Panc1 (cell line): ENCODE data around the gene IRF8. TPM values are rescaled to one million over a fixed set of nuclear protein-coding genes. Genes with fewer than 3 reads are reported as not detected.

Experiments used
- ATAC-seq: fragments of 200-7000 bp; cut with Tn5 transposase; 2 replicates; pipeline ENCODE4 v1.9.1; 2020; ENCODE audit warnings: mild to moderate bottlenecking, moderate library complexity
- BruUV-seq: library from RNA; stranded (reverse); fragments of 400-500 nt; replicated peaks from 2 replicates; lab custom pipeline; 2021; lab: Mats Ljungman, UMichigan
- CTCF ChIA-PET: fragments of 300-600 bp; sonication (Branson Sonifier 250); formaldehyde crosslinking; loops from one replicate; lab custom pipeline; 2022; ENCODE audit warnings: antibody characterized with exemption; lab: Charles Lee
- POLR2A ChIA-PET: fragments of 300-600 bp; sonication (Branson Sonifier 250); formaldehyde crosslinking; loops from one replicate; lab custom pipeline; 2022; ENCODE audit warnings: antibody characterized with exemption; lab: Charles Lee
- DNase-seq: peaks from one replicate; pipeline ENCODE4 v3.0.0-alpha.2; 2010; ENCODE audit warnings: low read depth, low spot score
- H3K27ac ChIP-seq: 2 replicates; pipeline ENCODE4 v1.5.1; 2011; ENCODE audit warnings: mild to moderate bottlenecking, low read length, inconsistent platforms
- H3K27me3 ChIP-seq: fragments of 200-500 bp; sonication (Bioruptor generic); 2 replicates; pipeline ENCODE4 v1.6.0; 2014; ENCODE audit warnings: low read length, inconsistent platforms; ENCODE audit not compliant: control insufficient read depth, insufficient read depth
- H3K36me3 ChIP-seq: fragments of 200-500 bp; sonication (Bioruptor generic); 2 replicates; pipeline ENCODE4 v1.5.1; 2014; ENCODE audit warnings: inconsistent platforms, mild to moderate bottlenecking, low read length, moderate library complexity; ENCODE audit not compliant: control insufficient read depth, insufficient read depth
- H3K4me1 ChIP-seq: 2 replicates; pipeline ENCODE4 v1.5.1; 2011; ENCODE audit warnings: inconsistent platforms, mild to moderate bottlenecking, low read length, moderate library complexity; ENCODE audit not compliant: control insufficient read depth, insufficient read depth
- H3K4me3 ChIP-seq, 2 experiments: 2 replicates each; pipeline ENCODE4 v1.5.1; 2011 to 2012; ENCODE audit warnings: low read depth in 2 of 2, low read length in 2 of 2, mild to moderate bottlenecking in 2 of 2, inconsistent platforms in 1 of 2, moderate library complexity in 1 of 2
- H3K9me3 ChIP-seq: fragments of 200-500 bp; sonication (Bioruptor generic); 2 replicates; pipeline ENCODE4 v1.5.1; 2014; ENCODE audit warnings: low read depth, mild to moderate bottlenecking, inconsistent platforms, low read length, moderate library complexity; ENCODE audit not compliant: control insufficient read depth, insufficient read depth
- CTCF ChIP-seq: fragments of 450-650 bp; IDR thresholded peaks from 2 replicates; pipeline ENCODE4 v1.5.1; 2017; ENCODE audit warnings: mild to moderate bottlenecking
- POLR2AphosphoS5 ChIP-seq: IDR thresholded peaks from 2 replicates; pipeline ENCODE4 v1.6.1; 2012; ENCODE audit warnings: mild to moderate bottlenecking, low read depth, low read length, moderate library complexity
- REST ChIP-seq, 2 experiments: IDR thresholded peaks; 2 replicates each; pipeline ENCODE4 v1.6.1; 2011 to 2012; ENCODE audit warnings: low read depth in 2 of 2, control low read depth in 1 of 2, low read length in 1 of 2, mild to moderate bottlenecking in 1 of 2, moderate library complexity in 1 of 2; ENCODE audit not compliant: insufficient read depth in 1 of 2
- SIN3A ChIP-seq: IDR thresholded peaks from 2 replicates; pipeline ENCODE4 v1.6.1; 2012; ENCODE audit warnings: low read depth, mild to moderate bottlenecking, low read length, moderate library complexity, borderline replicate concordance; ENCODE audit not compliant: insufficient read depth
- TCF7L2 ChIP-seq: IDR thresholded peaks from 2 replicates; pipeline ENCODE4 v1.6.1; 2011; ENCODE audit warnings: mild to moderate bottlenecking, low read depth, low read length, inconsistent platforms
- in situ Hi-C: cut with HindIII; loops from 2 replicates; pipeline ENCODE4 v1.10.0; 2016; ENCODE audit warnings: low sequenced_read_pairs, low pct_unique_long_range_greater_than_20kb
- intact Hi-C: fragments of 100-400 bp; cut with micrococcal nuclease; formaldehyde crosslinking; loops from one replicate; pipeline ENCODE4 v1.10.0; 2022; ENCODE audit not compliant: unreplicated experiment
- total RNA-seq: library from RNA; stranded (reverse); gene quantifications from one replicate; pipeline ENCODE4 v1.2.1, GENCODE V29; 2021; ENCODE audit not compliant: unreplicated experiment

IRF8 gene
- total RNA-seq, 1 experiment from 2014 or later = 0.62 TPM

- CTCF ChIA-PET = no interaction called here
- DNase-seq (no peak), ATAC-seq (no peak)
- POLR2A ChIA-PET = no interaction called here
- H3K36me3 ChIP-seq = no peaks in the 10 kb centered on the region
- no peaks in the 10 kb centered on the region for H3K9me3 ChIP-seq
- in situ Hi-C loops (no loop called here), intact Hi-C loops (no loop called here)
- no peak overlapping the region for H3K27ac ChIP-seq
- H3K4me3 ChIP-seq = no peak overlapping the region
- H3K4me1 ChIP-seq = no peaks in the 10 kb centered on the region
- BruUV-seq = no TSS peak
- no peaks in the 10 kb centered on the region; the same call in 1 of the 2 replicates for H3K27me3 ChIP-seq
- TF ChIP-seq TCF7L2 (no peak), REST (IDR thresholded peaks at IDR 0.05; ENCODE audit: insufficient read depth in 1 of 2, low read depth in 2 of 2, low read length in 1 of 2) (no peak), POLR2AphosphoS5 (no peak), CTCF (no peak), SIN3A (no peak)
Observed at GRCh38 chr16:85863384-85863774, 35.6 kb upstream of the IRF8 start.

- no peak for ATAC-seq
- in situ Hi-C loops = no loop called here
- Histone ChIP-seq H3K27ac (no peak overlapping the region), H3K4me1 (no peaks in the 10 kb centered on the region), H3K27me3 (peaks cover 2% of the 10 kb centered on the region; the same call in 1 of the 2 replicates), H3K36me3 (no peaks in the 10 kb centered on the region), H3K9me3 (no peaks in the 10 kb centered on the region), H3K4me3 (no peak overlapping the region)
- DNase-seq = no peak
- no TSS peak for BruUV-seq
- ChIA-PET CTCF (no interaction called here), POLR2A (no interaction called here)
- no peak for TF ChIP-seq CTCF
- TF ChIP-seq TCF7L2 = no peak
- no peak for TF ChIP-seq POLR2AphosphoS5
- no peak for TF ChIP-seq SIN3A
- TF ChIP-seq REST (IDR thresholded peaks at IDR 0.05; ENCODE audit: insufficient read depth in 1 of 2, low read depth in 2 of 2, low read length in 1 of 2) = no peak
- intact Hi-C loops = no loop called here
Observed at GRCh38 chr16:85864965-85865364, 34.0 kb upstream of the IRF8 start.
